ENCODE data around the gene SKA2.
"Not testable (repeated sequence)": the region's sequence is repeated elsewhere in the genome, so short reads cannot be mapped to it uniquely, and the experiment has no call there.

The SKA2 gene

GRCh38 chr17:59105852-59106462 lies 49.0 kb downstream of the SKA2 start:
- peak; percentile 38 to 57 for DNase-seq (ENCODE audit: low read depth in 2 of 2, low spot score in 1 of 2)

- no peak for DNase-seq (ENCODE audit: low read depth in 2 of 2, low spot score in 1 of 2)
Observed at GRCh38 chr17:59101178-59101577, 53.8 kb downstream of the SKA2 start.

GRCh38 chr17:59097876-59098275 lies 57.1 kb downstream of the SKA2 start:
- no peak for DNase-seq (ENCODE audit: low read depth in 2 of 2, low spot score in 1 of 2)

- no peak for DNase-seq (ENCODE audit: low read depth in 2 of 2, low spot score in 1 of 2)
Observed at GRCh38 chr17:59094861-59095530, 60.0 kb downstream of the SKA2 start.

GRCh38 chr17:59093702-59094231 lies 61.2 kb downstream of the SKA2 start:
- DNase-seq (ENCODE audit: low read depth in 2 of 2, low spot score in 1 of 2) = no peak

GRCh38 chr17:59093145-59093701 lies 61.8 kb downstream of the SKA2 start:
- no peak for DNase-seq (ENCODE audit: low read depth in 2 of 2, low spot score in 1 of 2)

GRCh38 chr17:59090593-59090992 lies 64.4 kb downstream of the SKA2 start:
- not testable (repeated sequence) for DNase-seq (ENCODE audit: low read depth in 2 of 2, low spot score in 1 of 2)

- DNase-seq (ENCODE audit: low read depth in 2 of 2, low spot score in 1 of 2) = no peak
Observed at GRCh38 chr17:59084154-59084553, 70.8 kb downstream of the SKA2 start.

GRCh38 chr17:59074494-59074893 lies 80.5 kb downstream of the SKA2 start:
- DNase-seq (ENCODE audit: low read depth in 2 of 2, low spot score in 1 of 2) = no peak

GRCh38 chr17:59073972-59074371 lies 81.0 kb downstream of the SKA2 start:
- no peak for DNase-seq (ENCODE audit: low read depth in 2 of 2, low spot score in 1 of 2)

- DNase-seq (ENCODE audit: low read depth in 2 of 2, low spot score in 1 of 2) = no peak
Observed at GRCh38 chr17:59069856-59070255, 85.1 kb downstream of the SKA2 start.

- DNase-seq (ENCODE audit: low read depth in 2 of 2, low spot score in 1 of 2) = no peak
Observed at GRCh38 chr17:59067756-59068155, 87.2 kb downstream of the SKA2 start.

- DNase-seq (ENCODE audit: low read depth in 2 of 2, low spot score in 1 of 2) = no peak
Observed at GRCh38 chr17:59067340-59067739, 87.6 kb downstream of the SKA2 start.

- DNase-seq (ENCODE audit: low read depth in 2 of 2, low spot score in 1 of 2) = no peak
Observed at GRCh38 chr17:59062509-59062908, 92.5 kb downstream of the SKA2 start.

All from stimulated activated CD8-positive, alpha-beta memory T cell treated with anti-CD3 and anti-CD28 coated beads, Interleukin-4, amount 100 ng/mL, for 4 hours (primary cell).